Stimulated activated CD4-positive, alpha-beta T cell treated with anti-CD3 and anti-CD28 coated beads, TNF-alpha, amount 100 ng/mL, for 1 hour (primary cell): ENCODE measurements around the gene PRTFDC1.

ENCODE experiments used
- DNase-seq, 3 donors: peaks; one replicate each; pipeline ENCODE4 v3.0.0-alpha.2; 2020; ENCODE audit warnings: low read depth in 3 of 3, low spot score in 1 of 3

Gene PRTFDC1

DNA sequence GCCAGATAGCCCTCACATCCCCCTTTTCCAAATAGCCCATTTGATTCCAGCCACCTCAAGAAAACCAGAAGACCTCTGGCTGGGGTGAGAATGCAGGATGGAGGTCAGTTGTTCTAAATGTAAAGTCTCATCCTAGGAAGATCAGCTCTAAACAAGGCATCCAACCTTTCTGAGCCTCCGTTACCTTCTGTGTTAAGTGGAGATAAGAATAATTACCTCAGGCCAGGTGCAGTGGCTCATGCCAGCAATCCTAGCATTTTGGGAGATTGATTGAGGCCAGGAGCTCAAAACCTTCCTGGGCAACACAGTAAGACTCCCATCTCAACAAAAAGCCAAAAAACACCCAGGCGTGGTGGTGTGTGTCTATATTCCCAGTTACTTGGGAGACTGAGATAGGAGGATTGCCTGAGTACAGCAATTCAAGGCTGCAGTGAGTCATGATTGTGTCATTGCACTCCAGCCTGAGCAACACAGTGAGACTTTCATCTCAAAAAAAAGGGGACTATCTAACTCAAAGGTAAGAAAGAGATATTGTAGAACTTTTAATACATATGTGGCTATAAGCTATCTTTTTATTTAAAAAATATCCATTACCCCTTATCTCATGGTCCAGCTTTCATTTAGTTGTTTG, 43.5 kb downstream of the PRTFDC1 start:
- no peak for DNase-seq

DNA sequence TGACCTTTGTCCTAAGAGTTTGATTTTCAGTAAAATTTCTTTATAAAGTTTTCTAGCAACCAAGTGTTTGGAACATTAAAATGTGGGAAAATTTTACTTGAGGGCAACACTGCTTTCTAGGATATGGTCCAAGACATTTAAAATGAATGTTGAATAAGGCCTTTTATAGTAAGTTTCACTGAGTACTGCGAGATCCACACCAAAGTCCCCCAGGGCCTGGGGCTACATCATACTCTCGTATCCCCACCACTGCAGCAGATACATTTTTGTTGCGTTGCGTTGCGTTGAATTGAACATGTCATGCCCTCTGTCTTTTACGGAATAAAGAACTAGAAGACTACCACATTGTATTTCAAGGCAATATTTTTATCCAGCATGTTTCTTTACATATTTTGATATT, 44.5 kb downstream of the PRTFDC1 start:
- DNase-seq, result no peak

DNA sequence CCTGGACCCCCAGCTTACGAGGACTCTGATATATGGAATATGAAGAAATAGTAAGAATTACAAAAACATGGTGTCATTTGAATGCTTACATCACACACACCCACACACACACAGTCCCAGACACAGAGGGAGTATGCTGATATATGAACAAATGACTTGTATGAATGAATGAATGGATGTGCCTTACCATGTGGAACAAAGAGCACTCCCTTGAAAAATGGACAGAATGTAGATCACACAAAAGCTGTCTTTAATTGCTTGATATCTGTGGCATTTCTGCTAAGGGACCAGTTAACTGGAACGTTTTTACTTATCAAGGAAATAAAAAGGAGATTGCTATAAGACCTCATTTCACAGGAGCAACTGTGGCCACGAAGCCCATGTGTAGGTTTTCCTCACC, 46.0 kb downstream of the PRTFDC1 start:
- no peak for DNase-seq

DNA sequence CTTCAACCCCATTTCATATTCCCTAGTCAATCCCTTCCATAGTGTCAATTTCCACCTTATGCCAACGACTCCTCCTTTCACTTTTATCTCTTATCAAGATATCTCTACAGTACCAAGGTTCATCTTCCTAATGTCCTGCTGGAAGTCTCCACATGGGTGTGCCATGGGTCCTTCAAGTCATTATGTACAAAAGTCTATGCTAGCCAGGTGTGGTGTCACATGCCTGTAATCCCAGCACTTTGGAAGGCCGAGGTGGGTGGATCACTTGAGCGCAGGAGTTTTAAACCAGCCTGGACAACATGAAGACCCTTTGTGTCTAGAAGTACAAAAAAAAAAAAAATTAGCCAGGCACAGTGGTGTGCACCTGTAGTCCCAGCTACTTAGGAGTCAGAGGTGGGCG, 47.6 kb downstream of the PRTFDC1 start:
- no peak for DNase-seq

DNA sequence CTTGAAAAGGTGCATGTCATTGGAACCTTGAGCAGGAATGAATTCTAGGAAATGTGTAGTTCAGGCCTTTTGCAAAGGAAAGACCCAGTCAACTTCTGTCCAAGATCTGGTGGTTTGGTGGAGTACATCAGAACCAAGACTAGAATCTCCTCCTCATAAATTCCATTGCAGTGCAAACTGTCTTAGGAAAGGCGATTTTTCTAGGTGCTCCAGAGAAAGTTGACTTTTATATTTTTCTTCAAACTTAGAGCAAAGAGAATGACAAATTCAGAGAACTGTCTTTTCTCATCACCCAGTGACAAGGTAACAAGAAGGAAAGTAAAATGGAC, 50.0 kb downstream of the PRTFDC1 start:
- DNase-seq, result no peak

DNA sequence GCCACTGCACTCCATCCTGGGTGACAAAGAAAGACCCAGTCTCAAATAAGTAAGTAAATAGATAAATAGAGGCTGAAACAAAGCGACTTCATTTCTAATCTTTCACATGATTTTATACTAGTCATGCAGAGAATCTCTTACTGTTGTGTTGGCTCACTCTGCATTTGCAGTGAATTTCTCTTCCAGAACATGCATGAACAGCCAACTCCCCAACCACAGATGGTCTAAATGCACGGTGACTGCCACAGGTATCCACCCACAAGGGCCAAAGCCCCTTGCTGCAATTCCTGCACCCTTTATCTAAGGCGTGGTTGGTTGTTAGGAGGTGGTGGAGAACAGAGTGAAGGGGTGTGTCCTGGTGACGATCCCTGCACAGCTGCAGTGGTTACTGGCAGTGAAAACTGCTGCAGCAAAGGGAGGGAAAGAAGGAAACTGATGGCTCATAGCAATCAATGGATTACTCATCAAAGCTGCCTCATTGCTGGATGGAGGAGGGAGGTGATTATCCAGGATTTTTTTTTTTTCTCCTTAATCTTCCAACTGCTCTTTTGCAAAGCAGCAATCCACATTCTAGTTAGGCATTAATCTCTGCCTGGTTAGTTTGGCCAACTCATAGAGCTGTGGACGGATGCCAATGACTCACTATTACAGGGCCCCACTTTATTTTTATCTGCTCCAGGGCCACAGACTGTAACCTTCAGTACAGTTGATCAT, 50.6 kb downstream of the PRTFDC1 start:
- DNase-seq, result no peak

DNA sequence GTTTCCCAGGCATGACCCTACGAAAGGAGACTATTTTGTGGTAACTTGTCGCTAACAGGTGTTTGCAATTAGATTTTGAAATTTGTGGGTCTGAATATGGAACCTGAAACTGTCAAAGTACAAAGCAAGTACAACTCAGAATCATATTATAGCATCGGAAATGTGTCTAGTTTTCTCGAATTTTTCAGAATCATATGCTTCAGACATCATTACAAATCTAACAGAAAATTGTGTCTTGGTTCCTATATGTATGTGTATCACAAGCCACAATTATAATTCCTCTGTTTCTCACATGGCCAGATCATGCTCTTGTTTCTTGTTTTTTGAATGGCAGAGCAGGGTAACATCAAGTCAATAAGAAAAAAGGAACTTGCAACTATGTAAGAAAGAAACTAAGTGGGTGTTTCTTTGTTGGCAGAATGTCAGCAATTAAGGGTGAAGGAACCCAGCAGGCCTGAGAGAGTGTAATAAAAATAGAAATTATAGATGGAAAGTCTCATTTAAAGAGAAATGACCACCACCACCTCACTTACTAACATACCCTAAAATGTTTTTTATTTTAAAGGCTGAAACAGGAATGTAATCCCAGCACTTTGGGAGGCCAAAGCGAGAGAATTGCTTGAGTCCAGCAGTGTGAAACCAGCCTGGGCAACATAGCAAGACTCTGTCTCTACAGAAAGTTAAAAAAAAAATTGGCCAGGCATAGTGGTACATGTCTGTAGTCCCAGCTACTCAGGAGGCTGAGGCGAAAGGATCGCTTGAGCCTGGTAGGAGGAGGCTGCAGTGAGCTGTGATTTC, 51.3 kb downstream of the PRTFDC1 start:
- no peak for DNase-seq

DNA sequence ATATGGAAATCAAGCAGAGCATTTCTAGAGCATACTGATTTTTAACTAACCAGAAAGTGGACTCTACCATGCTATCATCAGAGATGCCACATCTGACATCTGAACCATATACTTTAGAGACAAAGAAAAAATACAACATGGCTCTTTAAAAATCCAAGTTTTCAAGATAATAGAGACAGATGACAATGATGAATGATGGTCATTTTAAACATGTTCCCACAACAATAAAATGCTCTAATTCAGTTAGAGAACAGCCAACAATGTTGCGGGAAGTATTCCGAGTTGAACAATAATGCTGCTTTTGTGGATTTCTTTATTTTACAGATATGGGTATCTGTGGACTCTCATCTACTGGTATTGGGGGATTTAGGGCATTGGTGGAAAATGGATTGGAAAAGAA, 52.8 kb downstream of the PRTFDC1 start:
- DNase-seq, result no peak

DNA sequence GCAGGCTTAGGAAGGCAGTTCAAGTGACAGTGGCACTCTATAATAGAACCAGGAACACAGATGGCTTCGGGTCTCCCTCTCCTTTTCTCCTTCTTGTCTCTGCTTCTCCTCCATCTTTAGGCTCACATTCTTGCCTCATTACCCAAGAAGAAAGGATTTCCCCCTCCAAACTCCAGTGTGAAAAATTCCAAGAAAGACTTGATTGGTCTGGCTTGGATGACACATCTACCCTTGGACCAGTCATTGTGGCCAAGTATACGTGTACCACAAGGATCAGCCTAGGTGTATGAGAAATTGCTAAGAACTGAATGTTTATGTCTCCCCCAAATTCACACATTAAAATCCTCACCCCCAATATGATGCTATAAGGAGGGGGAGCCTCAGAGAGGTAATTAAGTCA, 53.9 kb downstream of the PRTFDC1 start:
- no peak for DNase-seq

DNA sequence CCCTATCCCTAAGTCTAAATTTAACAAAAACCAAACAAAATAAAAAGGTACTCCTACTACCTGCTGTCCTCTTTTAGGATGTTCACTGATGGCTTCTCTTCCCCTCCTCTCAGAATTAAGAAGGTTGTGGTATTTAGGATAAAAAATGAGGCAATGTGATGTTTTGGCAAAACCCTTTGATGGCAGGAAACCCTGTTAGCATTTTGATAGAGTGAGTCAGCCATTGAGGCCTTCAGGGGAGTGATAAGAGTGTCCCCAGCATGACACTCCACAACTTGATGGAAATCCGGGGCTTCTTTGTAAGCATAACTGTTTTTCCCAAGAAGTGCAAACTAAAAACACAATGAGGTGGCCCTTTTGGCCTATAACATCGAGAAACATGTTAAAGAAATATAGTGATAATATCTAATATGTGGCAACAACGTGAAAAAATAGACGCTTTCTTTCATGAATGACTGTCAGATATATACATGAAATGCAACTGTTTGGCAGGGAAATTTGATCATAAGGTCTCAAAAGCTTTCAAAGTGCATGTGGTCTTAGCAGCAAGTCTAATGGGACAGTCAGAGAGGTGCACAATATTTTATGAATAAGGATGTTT, 55.0 kb downstream of the PRTFDC1 start:
- no peak for DNase-seq

DNA sequence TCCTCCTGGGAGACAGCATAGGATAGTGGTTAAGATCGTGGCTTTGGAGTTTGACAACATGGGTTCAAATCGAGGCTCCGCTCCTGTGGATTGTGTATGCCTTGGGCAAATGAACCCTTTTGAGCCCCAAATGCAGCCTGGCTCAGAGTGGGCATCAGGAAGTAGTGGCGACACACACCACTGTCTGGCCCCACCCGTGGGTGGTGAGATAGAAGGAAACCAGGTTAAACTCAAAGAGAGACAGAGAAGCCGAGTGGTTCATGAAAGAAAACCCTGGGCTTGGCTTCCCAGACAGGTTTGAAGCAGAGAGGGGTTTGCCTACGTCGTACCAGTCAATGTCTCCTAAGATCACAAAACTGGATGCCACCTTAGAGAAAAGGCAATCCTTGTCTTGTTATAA, 57.7 kb downstream of the PRTFDC1 start:
- DNase-seq, result no peak

DNA sequence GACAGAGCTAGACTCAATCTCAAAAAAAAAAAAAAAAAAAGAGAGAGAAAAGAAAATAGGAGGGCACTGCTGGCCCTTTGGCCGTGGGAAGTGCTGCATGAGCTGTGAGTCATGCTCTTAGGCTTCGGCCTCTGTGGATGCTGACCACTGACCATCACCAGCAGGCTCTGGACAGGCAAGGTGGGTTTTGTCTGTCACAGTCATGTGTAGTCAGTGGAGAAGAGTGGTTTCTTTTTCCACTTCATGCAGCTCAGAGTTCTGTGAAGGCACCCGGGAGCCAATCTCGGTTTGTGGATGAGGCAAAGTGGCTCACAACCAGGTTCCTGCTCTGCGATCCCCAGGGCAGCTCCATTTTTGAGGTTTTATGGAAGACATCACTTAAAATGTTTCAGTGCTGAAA, 58.1 kb downstream of the PRTFDC1 start:
- no peak for DNase-seq

DNA sequence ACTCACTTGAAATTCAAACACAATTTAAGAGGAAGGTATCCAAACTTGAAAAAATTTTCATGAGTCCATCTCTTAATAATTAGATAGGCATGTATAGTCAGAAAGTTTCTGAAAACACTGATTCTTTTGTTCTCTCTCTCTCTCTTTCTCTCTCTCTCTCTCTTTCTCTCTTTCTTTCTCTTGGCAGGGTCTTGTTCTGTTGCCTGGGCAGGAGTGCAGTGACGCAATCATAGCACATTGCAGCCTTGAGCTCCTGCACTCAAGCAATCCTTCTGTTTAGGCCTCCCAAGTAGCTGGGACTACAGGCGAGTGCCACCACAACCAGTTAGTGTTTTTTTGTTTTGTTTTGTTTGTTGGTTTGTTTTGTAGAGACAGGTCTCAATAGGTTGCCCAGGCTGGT, 59.3 kb downstream of the PRTFDC1 start:
- no peak for DNase-seq

DNA sequence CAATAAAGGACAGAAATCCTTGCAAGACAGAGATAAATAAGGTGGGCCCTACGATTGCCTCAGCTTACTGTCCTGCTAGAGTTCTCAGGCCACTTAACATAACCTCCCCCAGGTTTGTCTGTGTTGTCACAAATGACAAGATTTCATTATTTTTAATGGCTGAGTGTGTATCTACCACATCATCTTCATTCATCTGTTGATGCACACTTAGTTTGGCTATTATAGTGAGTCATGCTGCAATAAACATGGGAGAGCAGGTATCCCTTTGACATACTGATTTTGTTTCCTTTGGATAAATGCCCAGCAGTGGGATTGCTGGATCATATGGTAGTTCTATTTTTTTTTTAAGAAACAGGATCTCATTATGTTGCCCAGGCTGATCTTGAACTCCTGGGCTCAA, 60.6 kb downstream of the PRTFDC1 start:
- no peak for DNase-seq

DNA sequence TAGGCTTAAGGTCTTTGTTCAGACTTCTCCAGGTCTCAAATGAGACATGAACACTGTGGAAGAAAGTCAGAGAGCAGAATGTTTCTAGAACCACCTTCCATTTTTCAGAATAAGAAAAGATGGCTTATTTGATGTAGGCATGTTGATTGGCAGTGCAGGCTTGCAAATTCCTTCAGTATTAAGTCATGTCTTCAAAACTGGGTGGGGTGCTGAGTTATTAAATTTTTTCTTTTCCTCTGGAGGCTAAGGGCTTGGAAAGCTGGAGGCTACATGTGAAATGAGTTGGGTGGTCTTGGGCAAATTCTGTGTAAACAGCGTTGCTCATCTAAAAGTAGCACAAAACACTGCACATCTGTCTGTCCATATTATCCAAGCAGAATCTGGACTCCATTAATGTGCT, 62.8 kb downstream of the PRTFDC1 start:
- no peak for DNase-seq

DNA sequence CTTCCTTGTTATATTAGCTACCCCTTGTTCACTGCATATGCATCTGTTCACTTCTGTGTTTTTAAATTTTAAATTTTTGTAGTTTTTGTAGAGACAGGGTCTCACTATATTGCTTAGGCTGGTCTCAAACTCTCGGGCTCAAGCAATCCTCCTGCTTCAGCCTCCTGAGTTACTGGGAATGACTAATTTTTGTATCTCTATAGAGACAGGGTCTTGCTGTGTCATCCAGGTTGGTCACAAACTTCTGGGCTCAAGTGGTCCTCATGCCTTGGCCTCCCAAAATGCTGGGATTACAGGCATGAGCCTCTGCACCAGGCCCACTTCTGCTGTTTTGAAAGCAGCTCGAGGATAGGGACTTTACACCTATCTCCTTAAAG, 64.6 kb downstream of the PRTFDC1 start:
- no peak for DNase-seq

DNA sequence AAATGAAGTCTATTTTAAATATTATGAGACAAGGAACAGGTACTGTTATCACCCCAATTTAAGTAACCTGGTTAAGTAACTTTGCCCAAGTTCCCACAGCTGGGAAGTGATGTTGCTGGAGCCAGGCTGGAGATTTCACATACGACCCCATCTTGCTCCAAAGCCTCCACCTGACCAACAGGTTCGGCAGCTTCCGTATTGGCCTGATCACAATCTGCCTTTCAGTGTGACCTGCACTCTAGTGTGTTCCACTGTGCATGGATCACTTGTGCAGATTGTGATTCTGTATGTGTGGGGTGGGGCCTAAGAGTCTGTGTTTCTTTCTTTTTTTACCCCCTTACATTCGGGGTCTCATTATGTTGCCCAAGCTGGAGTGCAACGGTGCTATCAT, 66.1 kb downstream of the PRTFDC1 start:
- no peak for DNase-seq

DNA sequence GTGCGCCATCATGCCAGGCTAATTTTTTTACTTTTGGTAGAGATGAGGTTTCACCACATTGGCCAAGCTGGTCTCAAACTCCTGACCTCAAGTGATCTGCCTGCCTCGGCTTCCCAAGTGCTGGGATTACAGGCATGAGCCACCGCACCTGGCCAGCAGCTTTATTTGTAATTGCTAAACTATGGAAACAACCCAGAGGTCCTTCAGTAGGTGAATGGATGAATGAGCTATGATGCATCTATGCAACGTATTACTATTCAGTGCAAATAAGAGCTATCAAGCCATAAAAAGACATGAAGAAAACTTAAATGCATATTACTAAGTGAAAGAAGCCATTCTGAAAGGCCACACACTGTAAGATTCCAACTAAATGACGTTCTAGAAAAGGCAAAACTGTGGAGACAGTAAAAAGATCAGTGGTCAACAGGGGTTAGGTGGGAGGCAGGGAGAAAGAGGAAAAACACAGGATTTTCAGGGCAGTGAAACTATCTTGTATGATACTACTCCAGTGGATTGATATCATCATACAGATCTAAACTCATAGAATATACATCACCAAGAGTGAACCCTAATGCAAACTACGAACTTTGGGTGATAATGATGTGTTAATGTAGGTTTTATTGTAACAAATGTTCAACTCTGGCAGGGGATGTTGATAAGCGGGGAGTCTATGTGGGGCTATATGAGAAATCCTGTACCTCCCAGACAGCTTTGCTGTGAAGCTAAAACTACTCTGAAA, 66.7 kb downstream of the PRTFDC1 start:
- no peak for DNase-seq

DNA sequence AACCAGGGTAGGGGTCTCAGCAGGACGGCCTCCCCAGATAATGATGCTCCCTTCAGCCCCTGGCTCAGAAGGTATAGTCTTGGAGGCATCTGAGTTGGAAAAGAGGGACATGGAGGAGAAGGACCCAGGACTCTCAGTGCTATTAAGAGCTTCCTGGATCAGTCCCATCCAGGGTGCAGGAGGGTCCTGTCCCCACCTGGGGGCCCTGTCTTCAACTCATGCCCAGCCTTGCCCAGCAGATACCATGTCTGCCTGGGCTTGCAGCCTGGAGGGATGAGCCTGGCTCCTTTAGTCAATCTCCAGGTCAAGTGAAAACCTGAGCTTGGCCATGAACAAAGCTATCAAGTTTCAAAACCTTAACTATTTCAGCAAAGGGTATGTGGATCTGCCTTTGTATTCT, 67.6 kb downstream of the PRTFDC1 start:
- DNase-seq, result no peak

DNA sequence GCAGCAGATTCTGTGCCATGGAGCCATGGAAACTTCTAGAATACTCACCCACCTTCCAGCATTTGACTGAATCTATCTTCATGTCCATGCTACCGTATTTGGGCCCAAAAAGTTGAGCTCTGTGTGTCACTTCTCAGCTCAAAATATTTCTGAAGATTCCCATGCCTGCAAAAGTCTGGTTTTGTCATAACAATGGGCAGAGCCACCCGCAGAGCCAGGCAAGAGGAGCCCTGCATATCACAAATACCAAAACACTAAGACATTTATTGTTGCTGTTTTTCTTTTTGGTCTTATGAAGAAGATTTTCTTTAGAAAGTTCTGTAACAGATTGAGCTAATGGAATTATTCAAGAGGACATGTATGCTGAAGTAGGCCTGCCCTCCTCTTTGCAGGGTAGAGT, 68.1 kb downstream of the PRTFDC1 start:
- DNase-seq, result no peak

DNA sequence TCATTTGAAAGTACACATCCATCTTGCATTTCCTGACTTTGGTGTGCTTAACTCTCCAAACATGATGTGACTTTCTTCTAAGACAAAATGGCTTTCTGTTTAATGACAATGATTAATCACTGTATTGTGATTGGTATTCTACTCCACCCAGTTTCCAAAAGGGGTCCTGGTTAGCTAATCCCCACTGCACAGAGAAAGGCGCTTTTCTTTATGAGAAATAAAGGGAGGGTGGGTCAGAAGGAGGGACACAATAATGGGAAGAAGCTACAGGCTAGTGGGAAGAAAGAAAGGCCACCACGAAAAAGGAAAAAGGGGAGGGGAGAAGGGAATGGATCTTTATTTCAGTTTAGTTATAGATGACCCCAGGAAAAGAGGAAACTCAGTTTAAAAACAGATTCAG, 69.2 kb downstream of the PRTFDC1 start:
- DNase-seq, result no peak
